ENCODE results near the gene DLG1. TPM values are rescaled to one million over a fixed set of nuclear protein-coding genes. Genes with fewer than 3 reads are reported as not detected.

The DLG1 gene
- total and polyA plus RNA-seq, 4 donors, result 12.7 to 51.2 (median 22.3) TPM

DNA sequence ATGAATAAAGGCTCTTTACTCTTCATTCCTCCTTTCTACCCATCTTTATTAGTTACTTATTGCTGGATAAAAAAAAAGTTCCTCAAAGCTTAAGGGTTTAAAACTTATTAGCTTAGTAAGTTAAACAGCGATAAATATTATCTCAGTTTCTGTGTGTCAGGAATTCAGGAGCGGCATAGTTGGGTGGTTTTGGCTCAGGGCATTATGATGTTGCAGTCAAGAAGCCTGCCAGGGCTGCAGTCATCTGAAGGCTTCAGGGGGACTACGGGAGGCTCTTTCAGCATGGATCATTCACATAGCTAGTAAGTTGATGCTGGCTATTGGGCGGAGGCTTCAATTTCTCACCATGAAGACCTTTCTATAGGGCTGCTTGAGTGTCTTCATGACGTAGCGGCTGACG, 1.9 kb upstream of the DLG1 start:
- Histone ChIP-seq H3K27me3 (ENCODE audit: control insufficient read depth in 4 of 4, insufficient read depth in 4 of 4, low read length in 3 of 4) (no peaks in the 10 kb centered on the region), H3K9ac (ENCODE audit: low read depth in 1 of 2, low read length in 2 of 2) (no peak overlapping the region), H3K36me3 (ENCODE audit: control insufficient read depth in 4 of 4, insufficient read depth in 3 of 4, low read depth in 1 of 4, low read length in 3 of 4) (peaks cover 0 to 4% (median under 1%) of the 10 kb centered on the region in 4 donors), H3K9me3 (ENCODE audit: control insufficient read depth in 4 of 4, low read length in 3 of 4) (no peaks in the 10 kb centered on the region), H3K27ac (ENCODE audit: low read depth in 1 of 2, low read length in 2 of 2) (no peak overlapping the region), H3K4me1 (ENCODE audit: control insufficient read depth in 4 of 4, insufficient read depth in 4 of 4, low read length in 3 of 4) (peaks cover 0 to 27% (median 11%) of the 10 kb centered on the region in 4 donors), H3K4me3 (ENCODE audit: low read depth in 1 of 3, low read length in 3 of 3) (no peak overlapping the region)
- TF ChIP-seq EGR1 (IDR thresholded peaks at IDR 0.05; ENCODE audit: low read depth in 2 of 2) (no peak), FOXA2 (IDR thresholded peaks at IDR 0.05) (no peak)
- TF ChIP-seq, protein P1, sequence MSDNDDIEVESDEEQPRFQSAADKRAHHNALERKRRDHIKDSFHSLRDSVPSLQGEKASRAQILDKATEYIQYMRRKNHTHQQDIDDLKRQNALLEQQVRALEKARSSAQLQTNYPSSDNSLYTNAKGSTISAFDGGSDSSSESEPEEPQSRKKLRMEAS (IDR thresholded peaks at IDR 0.05), result no peak
- WGBS, result 97% methylated on average over 7 of the region's 7 CpGs
- no peak for DNase-seq (ENCODE audit: low spot score)

DNA sequence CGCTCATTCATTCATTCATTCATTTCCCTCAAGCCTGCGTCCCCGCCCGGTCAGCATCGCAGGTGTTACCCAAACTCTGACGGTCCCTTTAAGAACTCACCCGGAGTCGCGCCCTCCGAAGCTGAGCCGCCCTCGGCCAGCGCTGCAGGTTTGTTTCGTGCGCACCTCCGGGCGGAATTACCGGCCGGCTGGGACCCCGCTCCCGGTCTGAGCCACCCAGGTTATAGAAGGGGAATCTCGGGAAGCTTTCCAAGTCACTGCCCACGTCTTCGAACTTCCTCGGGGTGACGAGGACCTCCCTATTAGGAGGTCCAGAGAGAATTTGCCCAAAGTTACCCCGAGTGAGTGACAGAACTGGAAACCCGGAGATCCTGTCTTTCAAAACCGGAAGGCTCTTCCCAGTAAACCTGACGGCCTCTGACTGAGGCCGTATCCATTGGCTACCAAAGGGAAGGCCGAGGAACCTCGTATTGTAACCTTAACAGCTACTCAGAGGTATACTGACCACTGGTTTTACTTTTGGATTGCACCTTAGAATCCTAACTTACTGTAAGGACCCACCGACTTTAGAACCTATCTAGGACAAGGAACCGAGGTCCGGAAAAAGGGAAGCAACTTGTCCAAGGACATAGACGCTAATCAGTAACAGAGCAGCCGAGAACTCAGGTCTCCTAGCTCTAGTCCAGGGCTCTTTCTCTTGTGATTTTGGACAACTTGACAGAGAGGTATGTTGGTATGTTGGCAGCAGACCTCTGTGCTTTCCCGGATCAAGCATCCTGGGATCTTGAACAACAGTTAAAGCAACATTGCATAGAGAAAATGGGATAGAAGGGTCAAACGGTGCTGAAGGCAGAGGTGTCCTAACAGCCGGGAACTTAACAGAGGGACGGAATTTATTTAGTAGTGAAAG, 788 bp upstream of the DLG1 start:
- Histone ChIP-seq H3K4me3 (ENCODE audit: low read depth in 1 of 3, low read length in 3 of 3) (peak overlapping the region; percentile 68 to 94 (median 91)), H3K27me3 (ENCODE audit: control insufficient read depth in 4 of 4, insufficient read depth in 4 of 4, low read length in 3 of 4) (no peaks in the 10 kb centered on the region), H3K36me3 (ENCODE audit: control insufficient read depth in 4 of 4, insufficient read depth in 3 of 4, low read depth in 1 of 4, low read length in 3 of 4) (peaks cover 0 to 4% (median 2%) of the 10 kb centered on the region in 4 donors), H3K4me1 (ENCODE audit: control insufficient read depth in 4 of 4, insufficient read depth in 4 of 4, low read length in 3 of 4) (peaks cover 0 to 27% (median 11%) of the 10 kb centered on the region in 4 donors), H3K9ac (ENCODE audit: low read depth in 1 of 2, low read length in 2 of 2) (peak overlapping the region; percentile 52 to 83), H3K27ac (ENCODE audit: low read depth in 1 of 2, low read length in 2 of 2) (peak overlapping the region; percentile 81 to 92), H3K9me3 (ENCODE audit: control insufficient read depth in 4 of 4, low read length in 3 of 4) (no peaks in the 10 kb centered on the region)
- DNase-seq (ENCODE audit: low spot score), result peak; percentile 51
- WGBS, result 5% methylated on average over 42 of the region's 42 CpGs
- TF ChIP-seq JUND (IDR thresholded peaks at IDR 0.05) (no peak), RAD21 (IDR thresholded peaks at IDR 0.05) (peak in 1 of 2 donors; percentile 10), EGR1 (IDR thresholded peaks at IDR 0.05; ENCODE audit: low read depth in 2 of 2) (no peak), GABPA (IDR thresholded peaks at IDR 0.05 in 1 of 2, conservative IDR thresholded peaks at IDR 0.05 in 1 of 2) (peak; percentile 25 to 59), YY1 (IDR thresholded peaks at IDR 0.05) (peak; percentile 47), SP1 (IDR thresholded peaks at IDR 0.05) (peak; percentile 14), TAF1 (conservative IDR thresholded peaks at IDR 0.05) (peak; percentile 3)

DNA sequence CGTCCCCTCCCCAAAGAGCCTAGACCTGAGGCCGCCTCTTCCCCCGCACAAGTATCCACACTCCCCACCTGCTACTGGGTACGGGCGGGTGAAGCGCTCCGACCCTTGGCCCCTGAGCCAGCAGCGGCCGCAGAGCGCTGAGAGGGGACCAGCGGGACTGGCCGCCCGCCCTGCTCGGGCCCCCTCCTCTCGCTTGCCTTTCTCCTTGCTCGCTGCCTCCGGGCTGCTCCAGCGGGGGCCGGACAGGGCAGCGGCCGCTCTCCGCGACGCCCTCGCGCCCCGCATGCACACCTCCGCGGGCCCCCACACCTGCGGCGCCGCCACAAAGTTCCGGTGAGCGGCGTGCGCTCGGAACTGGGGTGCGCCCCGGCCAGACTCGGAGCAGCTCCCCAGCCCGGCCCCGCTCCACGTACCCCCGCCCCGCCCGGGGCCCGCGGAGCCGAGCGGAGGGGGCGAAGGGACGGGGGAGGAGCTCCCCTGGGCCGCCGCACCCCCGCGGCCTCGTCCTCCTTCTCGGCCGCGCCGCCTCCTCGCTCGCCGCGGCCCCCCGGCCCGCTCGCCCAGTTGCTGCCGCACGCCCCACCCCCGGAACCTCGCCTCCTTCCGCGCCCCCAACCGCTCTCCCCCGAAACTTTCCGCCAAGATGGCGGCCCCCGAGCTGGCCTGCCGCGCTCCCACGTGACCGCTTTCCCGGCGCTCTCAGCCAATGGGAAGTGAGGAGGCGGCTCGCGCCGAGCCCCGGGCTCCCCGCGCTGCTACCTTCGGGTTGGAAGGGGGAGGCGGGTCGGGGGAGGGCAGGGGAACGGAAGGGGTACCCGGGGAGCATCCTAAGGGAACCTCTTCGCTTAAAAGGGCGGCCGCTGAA, 704 bp downstream of the DLG1 start:
- Histone ChIP-seq H3K36me3 (ENCODE audit: control insufficient read depth in 4 of 4, insufficient read depth in 3 of 4, low read depth in 1 of 4, low read length in 3 of 4) (peaks cover 0 to 4% (median 2%) of the 10 kb centered on the region in 4 donors), H3K9me3 (ENCODE audit: control insufficient read depth in 4 of 4, low read length in 3 of 4) (no peaks in the 10 kb centered on the region), H3K9ac (ENCODE audit: low read depth in 1 of 2, low read length in 2 of 2) (peak overlapping the region; percentile 57 to 85), H3K27ac (ENCODE audit: low read depth in 1 of 2, low read length in 2 of 2) (peak overlapping the region; percentile 92 to 94), H3K27me3 (ENCODE audit: control insufficient read depth in 4 of 4, insufficient read depth in 4 of 4, low read length in 3 of 4) (no peaks in the 10 kb centered on the region), H3K4me3 (ENCODE audit: low read depth in 1 of 3, low read length in 3 of 3) (peak overlapping the region; percentile 68 to 94 (median 91)), H3K4me1 (ENCODE audit: control insufficient read depth in 4 of 4, insufficient read depth in 4 of 4, low read length in 3 of 4) (peaks cover 2 to 35% (median 11%) of the 10 kb centered on the region in 4 donors)
- TF ChIP-seq YY1 (IDR thresholded peaks at IDR 0.05) (peak; percentile 94), HNF4A (conservative IDR thresholded peaks at IDR 0.05) (peak; percentile 15 to 31), NR2F2 (IDR thresholded peaks at IDR 0.05) (no peak), RAD21 (IDR thresholded peaks at IDR 0.05) (no peak)
- TF ChIP-seq, protein P2, sequence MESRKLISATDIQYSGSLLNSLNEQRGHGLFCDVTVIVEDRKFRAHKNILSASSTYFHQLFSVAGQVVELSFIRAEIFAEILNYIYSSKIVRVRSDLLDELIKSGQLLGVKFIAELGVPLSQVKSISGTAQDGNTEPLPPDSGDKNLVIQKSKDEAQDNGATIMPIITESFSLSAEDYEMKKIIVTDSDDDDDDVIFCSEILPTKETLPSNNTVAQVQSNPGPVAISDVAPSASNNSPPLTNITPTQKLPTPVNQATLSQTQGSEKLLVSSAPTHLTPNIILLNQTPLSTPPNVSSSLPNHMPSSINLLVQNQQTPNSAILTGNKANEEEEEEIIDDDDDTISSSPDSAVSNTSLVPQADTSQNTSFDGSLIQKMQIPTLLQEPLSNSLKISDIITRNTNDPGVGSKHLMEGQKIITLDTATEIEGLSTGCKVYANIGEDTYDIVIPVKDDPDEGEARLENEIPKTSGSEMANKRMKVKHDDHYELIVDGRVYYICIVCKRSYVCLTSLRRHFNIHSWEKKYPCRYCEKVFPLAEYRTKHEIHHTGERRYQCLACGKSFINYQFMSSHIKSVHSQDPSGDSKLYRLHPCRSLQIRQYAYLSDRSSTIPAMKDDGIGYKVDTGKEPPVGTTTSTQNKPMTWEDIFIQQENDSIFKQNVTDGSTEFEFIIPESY (IDR thresholded peaks at IDR 0.05), result no peak
- TF ChIP-seq, protein P3, sequence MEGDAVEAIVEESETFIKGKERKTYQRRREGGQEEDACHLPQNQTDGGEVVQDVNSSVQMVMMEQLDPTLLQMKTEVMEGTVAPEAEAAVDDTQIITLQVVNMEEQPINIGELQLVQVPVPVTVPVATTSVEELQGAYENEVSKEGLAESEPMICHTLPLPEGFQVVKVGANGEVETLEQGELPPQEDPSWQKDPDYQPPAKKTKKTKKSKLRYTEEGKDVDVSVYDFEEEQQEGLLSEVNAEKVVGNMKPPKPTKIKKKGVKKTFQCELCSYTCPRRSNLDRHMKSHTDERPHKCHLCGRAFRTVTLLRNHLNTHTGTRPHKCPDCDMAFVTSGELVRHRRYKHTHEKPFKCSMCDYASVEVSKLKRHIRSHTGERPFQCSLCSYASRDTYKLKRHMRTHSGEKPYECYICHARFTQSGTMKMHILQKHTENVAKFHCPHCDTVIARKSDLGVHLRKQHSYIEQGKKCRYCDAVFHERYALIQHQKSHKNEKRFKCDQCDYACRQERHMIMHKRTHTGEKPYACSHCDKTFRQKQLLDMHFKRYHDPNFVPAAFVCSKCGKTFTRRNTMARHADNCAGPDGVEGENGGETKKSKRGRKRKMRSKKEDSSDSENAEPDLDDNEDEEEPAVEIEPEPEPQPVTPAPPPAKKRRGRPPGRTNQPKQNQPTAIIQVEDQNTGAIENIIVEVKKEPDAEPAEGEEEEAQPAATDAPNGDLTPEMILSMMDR (IDR thresholded peaks at IDR 0.05; ENCODE audit: low read depth, low read length, missing input control), result no peak
- WGBS, result 1% methylated on average over 100 of the region's 100 CpGs
- DNase-seq (ENCODE audit: low spot score), result peak; percentile 85

Data from liver (tissue), 9 donors.